HG03354 (cell line): Measurements from ENCODE around the gene ADIPOQ.
"Not testable (repeated sequence)": the region's sequence is repeated elsewhere in the genome, so short reads cannot be mapped to it uniquely, and the experiment has no call there.

Source experiments
- ATAC-seq: cut with Tn5 transposase; IDR thresholded peaks from one replicate; pipeline ENCODE4 v1.9.1; 2021; ENCODE audit warnings: mild to moderate bottlenecking; ENCODE audit not compliant: unreplicated experiment, poor library complexity, severe bottlenecking

Gene ADIPOQ

DNA sequence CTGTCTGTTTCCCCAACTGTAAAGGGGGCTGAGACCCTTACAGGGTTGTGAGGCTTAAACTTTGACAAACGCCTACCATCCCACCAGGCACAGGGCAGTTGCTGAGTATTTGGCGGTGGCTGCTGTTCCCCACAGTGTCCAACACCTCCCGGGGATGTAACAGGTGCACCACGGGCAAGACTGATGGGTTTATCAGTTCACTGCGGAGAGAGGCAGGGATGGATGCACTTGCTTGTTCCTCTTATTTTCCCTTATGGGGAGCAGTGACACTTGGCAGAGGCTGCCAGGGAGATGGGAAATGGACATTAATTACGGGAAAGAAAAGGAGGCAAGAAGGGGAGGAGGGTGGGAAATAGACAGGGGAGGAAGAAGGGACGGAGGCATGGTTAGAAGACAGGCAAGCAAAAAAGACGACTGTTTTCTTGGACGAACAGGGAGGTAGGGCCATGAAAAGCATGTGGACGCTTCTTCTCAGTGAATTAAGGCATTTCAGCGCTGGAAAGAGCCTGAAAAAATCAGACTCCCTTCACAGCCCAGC, 16.6 kb upstream of the ADIPOQ start:
- no peak for ATAC-seq

DNA sequence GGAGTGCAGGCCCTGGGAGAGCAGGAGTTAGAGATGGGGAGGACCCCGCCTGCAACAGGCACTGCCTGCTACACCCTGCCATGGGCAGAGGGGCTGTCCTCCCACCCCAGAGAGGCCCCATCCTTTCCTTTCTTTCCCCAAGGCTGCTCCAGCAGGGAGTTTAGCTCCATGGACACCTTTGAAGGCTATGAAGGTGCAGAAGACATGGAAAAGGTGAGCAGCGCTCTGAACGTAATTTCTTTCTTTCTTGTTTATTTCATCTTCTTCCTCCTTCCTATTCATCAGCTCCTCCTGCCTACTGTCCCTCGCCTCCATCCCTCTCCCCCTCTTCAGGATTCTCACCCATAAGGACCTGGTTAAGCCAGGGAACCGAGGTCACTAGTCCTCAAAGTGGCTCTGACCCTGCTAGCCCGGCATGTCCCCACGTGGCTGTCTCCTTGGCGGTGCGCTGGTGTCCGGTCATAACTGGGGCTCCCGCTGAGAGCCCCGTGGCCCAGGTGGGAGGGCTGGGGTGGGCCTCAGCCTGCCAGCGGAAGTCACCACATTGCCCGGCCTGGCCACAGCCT, 16.0 kb upstream of the ADIPOQ start:
- no peak for ATAC-seq

DNA sequence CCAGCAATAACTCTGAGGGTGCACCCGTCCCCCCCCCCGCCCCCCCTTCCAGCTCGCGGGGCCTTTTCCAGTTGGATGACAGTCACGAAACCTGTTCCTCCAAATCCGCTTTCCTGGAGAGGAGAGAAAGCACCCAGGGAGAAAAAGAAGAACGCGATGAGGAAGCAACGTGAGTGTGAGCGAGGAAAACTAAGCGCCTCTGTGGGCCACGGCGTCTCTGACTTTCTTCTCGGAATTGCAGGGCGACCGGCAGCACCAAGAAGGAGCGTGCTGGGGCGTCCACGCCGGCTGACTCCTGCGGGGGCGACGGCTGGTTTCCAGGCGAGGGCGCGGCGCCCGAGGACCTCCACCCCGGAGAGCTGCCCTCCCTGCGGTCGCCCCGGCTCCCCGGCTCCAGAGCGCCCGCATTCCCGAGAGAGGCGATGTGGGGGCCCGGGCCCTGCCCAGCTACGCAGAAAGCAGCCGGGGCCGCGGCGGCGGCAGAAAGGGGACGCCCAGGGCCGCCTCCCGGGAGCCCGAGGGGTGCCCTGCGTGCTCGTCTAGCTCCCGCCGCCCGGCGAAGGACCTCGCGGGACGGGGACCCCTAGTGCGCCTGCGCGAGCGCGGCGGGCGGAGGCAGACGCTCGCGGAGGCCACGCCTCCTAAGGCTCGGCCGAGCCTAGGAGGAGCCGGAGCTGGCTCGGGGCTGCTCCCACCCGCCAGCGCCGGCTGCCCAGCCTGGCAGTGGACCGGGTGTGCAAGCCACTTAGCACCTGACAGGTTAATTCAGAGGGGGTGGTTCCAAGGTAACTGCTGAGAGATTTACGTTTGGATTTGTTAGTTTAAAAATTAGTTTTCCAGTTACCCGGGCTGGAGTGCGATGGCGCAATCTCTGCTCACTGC, 15.3 kb upstream of the ADIPOQ start:
- peak; percentile 91 for ATAC-seq

DNA sequence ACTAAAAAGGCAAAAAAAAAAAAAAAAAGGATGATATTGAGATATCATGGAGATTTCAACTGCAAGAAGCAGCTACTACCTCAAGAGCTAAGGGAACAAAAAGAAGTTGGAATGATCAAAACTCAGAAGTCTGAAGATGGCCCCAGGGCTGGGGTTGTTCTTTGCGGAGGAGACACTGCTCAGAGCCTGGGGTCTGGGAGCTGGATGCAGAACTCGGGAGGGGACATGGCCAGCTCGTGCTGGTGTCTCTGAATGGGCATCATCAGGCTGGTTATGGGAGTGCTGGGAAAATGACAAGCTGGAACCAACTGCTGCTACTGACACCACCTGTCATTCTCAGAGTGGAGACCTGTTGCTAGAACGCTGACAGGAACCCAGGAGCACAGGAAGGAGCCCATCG, 14.2 kb upstream of the ADIPOQ start:
- no peak for ATAC-seq

DNA sequence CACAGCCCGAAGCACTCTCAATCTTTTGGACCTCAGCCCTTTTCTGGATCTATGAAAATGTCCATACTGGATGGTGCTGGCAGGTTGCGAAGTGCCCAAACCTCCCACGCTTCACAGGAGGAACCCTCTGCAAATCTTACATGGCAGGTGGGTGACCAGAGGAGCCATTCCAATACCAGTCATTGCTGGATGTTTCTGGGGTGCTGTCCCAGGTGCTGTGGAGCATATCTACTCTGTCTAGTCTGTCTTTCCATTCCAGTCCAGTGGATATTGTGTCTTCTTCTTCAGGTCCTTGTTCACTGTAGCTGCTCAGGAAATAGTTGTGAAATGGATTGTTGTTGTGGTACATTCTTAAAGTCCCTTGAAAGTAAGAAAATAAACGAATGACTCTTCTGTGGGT, 10.7 kb upstream of the ADIPOQ start:
- no peak for ATAC-seq

DNA sequence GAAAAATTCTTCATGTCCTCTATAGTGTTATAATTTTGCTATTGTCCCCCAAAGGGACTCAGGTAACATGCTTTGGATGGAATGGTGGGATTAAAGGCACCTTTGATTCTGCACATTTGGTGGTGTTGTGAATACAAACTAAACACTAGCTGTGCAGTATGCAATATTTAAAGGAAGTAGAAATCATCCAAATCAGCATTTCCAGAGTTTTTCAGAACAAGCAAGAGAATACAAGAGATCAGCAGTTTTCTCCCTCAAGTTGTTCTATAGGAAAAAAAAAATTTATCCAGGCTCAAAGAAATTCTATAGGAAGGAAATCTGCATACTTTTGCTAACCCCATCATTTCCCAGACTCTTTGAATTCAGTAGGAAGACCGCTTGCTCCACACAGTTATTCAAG, 10.2 kb upstream of the ADIPOQ start:
- no peak for ATAC-seq

DNA sequence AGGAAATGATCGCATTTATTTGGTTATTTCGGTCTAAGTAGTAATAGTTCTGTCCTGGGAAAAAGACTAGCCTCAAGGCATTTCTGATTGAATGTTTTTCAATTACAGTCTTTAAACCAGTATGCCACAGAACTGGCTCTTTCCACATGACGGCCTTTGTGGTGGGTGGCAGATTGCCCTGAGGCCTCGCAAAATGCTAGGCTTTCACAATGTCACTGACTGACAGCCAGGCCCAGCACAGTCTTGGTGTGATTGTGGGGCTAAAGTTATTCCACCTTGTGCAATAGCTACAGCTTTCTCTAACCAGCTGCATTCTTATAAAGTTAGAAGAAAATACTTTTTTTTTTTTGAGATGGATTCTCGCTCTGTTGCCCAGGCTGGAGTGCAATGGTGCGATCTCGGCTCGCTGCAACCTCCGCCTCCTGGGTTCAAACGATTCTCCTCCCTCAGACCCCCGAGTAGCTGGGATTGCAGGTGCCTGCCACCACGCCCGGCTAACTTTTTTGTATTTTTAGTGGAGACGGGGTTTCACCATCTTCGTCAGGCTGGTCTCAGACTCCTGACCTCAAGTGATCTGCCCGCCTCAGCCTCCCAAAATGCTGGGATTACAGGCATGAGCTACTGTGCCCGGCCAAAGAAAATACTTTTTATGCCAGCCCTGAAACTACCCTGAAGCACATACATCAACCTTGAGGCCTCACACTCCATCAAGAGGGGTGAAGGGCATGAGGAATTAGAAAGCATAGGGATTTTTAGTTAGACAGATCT, 2.5 kb upstream of the ADIPOQ start:
- no peak for ATAC-seq

DNA sequence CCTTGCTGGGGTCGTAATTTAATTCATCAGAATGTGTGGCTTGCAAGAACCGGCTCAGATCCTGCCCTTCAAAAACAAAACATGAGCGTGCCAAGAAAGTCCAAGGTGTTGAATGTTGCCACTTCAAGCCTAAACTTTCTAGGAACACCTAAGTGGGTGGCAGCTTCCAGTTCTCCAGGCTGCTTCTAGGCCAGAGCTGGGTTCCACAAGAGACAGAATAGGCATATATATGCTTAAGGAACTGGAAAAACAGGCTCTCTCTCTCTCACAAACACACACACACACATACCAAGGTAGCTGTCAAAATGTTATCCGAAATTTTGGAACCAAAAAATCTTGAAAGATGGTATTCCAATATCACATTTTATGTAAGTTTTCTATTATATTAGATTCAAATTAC, 890 bp upstream of the ADIPOQ start:
- no peak for ATAC-seq

DNA sequence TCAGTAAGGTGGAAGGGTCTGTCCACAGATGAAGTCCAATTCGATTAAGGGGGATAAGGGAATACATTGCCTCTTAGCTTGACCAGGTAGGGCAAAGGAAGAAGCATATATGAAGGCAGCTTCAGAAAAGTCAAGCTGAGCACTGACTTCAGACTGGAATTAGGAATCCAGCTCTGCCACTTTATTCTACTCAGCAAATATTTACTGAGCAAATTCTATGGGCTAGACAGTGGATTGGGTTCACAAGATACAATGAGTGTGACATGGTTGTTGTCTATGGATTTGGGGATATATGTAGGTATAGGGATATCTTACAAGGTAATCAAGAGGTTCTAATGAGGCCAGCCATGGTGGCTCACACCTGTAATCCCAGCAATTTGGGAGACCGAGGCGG, 526 bp downstream of the ADIPOQ start:
- no peak for ATAC-seq

DNA sequence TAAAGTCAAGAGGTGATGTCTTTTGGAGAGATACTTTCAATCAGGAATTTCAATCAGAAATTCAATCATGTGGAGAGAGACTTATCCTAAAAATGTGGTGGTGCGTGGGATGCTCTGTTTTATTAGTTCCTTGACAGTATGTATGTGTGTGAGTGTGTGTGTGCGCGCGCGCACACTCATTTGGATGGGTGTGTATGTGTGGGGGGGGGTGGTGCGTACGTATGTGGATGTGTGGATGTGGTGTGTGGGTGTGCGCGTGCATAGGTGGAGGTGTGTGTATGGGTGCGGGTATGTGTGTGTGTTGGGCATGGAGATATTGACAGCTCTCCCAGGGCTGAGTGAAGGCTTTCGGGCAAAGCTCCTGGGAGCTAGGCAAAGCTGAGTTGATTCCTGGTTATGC, 2.4 kb downstream of the ADIPOQ start:
- ATAC-seq: no peak

DNA sequence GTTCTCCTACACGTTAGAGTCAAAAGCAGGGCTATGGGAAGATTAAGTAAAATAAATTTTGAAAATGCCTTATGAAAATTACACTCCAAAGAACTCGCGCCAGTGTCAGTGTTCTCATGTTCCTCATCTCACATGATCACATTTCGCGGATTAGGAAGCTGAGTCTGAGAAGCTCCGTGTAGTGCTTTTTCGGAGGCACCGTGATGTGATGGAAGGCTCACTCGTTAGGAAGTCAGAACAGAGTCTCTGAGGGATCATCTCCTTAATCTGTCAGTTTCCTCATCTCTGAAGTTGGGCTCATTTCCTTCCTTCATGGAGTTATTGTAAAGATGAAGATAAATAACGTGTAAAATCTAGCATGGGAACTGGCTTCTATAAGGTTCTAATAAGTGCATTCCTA, 3.2 kb downstream of the ADIPOQ start:
- ATAC-seq: no peak

DNA sequence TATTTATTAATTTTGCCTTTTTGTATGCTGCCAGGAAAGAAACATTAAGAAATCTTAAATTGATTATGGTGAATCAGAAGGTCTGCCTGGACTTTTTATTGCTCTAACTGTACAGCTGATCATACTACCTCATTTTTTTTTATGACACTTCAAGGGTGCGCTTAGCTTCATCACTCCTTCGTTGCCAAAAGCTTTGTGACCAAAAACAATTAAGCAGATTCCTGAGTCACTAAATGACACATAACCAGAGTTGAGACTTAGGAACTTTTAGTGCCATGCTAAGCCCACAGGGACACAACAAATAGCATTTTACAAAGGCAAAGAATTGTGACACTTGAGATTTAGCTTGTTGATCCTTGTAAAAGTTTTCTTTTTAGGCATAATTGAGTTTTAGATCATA, 4.9 kb downstream of the ADIPOQ start:
- no peak for ATAC-seq

DNA sequence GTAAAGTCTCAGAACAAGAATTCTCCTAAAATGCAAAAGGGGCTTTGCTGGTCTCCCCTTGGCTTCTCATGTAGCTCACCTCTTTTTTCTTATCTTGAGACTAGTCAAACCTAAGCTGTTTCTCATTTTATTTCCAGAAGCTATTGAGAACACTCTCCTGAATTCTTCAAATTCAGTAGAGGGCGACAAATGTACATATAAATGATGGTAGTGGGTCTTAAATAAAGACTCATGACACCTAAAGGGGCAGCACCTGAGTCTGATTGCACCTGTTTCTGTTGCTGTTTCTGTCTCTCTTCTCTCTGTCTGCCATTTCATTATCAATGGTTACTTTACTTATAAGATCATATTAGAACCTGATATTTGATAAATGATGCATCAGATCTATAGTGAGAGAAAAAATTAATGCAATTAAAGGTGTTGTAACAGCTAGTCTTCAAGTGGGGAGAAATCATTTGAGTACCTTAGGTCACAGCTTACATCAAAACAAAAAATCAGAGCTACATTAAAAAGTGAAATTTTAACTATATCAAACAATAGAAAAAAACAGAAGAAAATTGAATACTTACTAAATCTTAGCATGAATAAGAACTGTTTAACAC, 7.0 kb downstream of the ADIPOQ start:
- peak; percentile 87 for ATAC-seq

DNA sequence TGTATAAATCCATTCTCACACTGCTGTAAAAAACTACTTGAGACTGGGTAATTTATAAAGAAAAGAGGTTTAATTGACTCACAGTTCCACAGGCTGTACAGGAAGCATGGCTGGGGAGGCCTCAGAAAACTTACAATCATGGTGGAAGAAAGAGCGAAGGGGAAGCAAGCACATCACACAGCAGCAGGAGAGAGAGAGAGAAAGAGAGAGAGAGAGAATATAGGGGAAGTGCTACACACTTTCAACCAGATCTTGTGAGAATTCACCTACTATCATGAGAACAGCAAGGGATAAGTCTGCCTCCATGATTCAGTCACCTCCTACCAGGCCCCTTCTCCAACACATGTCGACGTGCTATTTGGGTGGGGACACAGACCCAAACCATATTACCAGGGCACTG, 9.3 kb downstream of the ADIPOQ start:
- ATAC-seq: not testable (repeated sequence)

DNA sequence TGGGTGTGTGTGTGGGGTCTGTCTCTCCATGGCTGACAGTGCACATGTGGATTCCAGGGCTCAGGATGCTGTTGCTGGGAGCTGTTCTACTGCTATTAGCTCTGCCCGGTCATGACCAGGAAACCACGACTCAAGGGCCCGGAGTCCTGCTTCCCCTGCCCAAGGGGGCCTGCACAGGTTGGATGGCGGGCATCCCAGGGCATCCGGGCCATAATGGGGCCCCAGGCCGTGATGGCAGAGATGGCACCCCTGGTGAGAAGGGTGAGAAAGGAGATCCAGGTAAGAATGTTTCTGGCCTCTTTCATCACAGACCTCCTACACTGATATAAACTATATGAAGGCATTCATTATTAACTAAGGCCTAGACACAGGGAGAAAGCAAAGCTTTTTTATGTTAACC, 10.5 kb downstream of the ADIPOQ start:
- no peak for ATAC-seq

DNA sequence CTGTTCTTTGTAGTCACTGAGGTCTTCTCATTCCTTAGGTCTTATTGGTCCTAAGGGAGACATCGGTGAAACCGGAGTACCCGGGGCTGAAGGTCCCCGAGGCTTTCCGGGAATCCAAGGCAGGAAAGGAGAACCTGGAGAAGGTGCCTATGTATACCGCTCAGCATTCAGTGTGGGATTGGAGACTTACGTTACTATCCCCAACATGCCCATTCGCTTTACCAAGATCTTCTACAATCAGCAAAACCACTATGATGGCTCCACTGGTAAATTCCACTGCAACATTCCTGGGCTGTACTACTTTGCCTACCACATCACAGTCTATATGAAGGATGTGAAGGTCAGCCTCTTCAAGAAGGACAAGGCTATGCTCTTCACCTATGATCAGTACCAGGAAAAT, 11.6 kb downstream of the ADIPOQ start:
- ATAC-seq: no peak

DNA sequence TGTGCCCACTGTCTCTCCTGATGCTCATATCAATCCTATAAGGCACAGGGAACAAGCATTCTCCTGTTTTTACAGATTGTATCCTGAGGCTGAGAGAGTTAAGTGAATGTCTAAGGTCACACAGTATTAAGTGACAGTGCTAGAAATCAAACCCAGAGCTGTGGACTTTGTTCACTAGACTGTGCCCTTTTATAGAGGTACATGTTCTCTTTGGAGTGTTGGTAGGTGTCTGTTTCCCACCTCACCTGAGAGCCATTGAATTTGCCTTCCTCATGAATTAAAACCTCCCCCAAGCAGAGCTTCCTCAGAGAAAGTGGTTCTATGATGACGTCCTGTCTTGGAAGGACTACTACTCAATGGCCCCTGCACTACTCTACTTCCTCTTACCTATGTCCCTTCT, 12.4 kb downstream of the ADIPOQ start:
- ATAC-seq: no peak

DNA sequence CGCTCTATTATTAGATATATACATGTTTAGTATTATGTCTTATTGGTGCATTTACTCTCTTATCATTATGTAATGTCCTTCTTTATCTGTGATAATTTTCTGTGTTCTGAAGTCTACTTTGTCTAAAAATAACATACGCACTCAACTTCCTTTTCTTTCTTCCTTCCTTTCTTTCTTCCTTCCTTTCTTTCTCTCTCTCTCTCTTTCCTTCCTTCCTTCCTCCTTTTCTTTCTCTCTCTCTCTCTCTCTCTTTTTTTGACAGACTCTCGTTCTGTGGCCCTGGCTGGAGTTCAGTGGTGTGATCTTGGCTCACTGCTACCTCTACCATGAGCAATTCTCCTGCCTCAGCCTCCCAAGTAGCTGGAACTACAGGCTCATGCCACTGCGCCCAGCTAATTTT, 15.2 kb downstream of the ADIPOQ start:
- ATAC-seq: no peak

DNA sequence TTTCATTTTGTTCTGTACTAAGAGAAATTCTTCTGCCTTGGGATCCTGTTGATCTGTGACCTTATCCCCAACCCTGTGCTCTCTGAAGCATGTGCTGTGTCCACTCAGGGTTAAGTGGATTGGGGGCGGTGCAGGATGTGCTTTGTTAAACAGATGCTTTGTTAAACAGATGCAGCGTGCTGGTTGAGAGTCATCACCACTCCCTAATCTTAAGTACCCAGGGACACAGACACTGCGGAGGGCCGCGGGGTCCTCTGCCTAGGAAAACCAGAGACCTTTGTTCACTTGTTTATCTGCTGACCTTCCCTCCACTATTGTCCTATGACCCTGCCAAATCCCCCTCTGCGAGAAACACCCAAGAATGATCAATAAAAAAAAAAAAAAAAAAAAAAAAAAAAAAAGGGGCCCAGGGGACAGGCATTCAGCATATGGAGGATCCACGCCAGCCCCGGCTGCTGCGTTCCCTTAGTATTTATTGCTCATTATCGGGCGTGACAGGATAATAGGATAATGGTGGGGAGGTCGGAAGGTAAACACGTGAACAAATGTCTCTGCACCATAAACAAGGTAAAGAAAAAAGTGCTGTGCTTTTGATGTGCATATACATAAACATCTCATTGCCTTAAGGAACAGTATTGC, 22.8 kb downstream of the ADIPOQ start:
- ATAC-seq: not testable (repeated sequence)

DNA sequence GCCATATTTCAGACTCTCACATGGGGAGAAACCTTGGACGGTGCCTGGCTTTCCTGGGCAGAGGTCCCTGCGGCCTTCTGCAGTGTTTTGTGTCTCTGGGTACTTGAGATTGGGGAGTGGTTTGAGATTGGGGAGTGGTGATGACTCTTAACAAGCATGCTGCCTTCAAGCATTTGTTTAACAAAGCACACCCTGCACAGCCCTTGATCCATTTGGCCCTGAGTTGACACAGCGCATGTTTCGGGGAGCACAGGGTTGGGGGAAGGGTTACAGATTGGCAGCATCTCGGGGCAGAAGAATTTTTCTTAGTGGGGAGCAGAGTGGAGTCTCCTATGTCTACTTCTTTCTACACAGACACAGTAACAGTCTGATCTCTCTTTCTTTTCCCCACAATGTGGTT, 23.6 kb downstream of the ADIPOQ start:
- ATAC-seq: not testable (repeated sequence)
